ENCODE data around the gene THSD4. TPM values are rescaled to one million over a fixed set of nuclear protein-coding genes. Genes with fewer than 3 reads are reported as not detected.

Gene THSD4
- polyA plus RNA-seq, 1 donor from 2014 or later: 0.46 TPM

DNA sequence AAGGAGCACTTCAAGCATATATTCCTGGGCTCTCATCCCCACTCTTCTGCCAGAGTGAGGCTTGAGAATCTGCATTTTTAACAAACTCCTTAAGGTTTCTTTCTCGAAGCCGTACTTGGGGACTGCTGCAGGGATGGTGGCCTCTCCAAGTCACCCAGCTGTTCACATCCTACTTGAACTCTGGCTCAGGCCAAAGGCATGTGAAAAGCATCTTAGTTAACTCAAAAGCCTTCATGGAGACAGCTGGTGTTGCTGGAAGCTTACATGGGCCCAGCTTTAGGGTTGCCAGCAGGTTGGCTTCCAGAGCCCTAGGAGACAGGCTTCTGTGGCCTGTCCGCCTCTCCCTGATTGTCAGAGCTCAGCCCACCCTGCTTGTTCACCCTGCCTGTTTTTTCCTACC is 139.2 kb downstream of the THSD4 start:
- no peak overlapping the region for H3K4me3 ChIP-seq (ENCODE audit: low read length)
- H3K9me3 ChIP-seq (ENCODE audit: low read length): no peaks in the 10 kb centered on the region
- TF ChIP-seq RAD21 (conservative IDR thresholded peaks at IDR 0.05) (no peak), EZH2 (IDR thresholded peaks at IDR 0.05; ENCODE audit: borderline replicate concordance, insufficient read depth, low read length, poor library complexity, severe bottlenecking) (no peak), SMC3 (conservative IDR thresholded peaks at IDR 0.05; ENCODE audit: poor library complexity) (no peak), EP300 (conservative IDR thresholded peaks at IDR 0.05; ENCODE audit: poor library complexity, severe bottlenecking) (no peak), POLR2AphosphoS5 (IDR thresholded peaks at IDR 0.05) (no peak), MXI1 (conservative IDR thresholded peaks at IDR 0.05; ENCODE audit: poor library complexity, severe bottlenecking) (no peak), TAF1 (IDR thresholded peaks at IDR 0.05; ENCODE audit: low read depth) (no peak)
- TF ChIP-seq, protein P1, sequence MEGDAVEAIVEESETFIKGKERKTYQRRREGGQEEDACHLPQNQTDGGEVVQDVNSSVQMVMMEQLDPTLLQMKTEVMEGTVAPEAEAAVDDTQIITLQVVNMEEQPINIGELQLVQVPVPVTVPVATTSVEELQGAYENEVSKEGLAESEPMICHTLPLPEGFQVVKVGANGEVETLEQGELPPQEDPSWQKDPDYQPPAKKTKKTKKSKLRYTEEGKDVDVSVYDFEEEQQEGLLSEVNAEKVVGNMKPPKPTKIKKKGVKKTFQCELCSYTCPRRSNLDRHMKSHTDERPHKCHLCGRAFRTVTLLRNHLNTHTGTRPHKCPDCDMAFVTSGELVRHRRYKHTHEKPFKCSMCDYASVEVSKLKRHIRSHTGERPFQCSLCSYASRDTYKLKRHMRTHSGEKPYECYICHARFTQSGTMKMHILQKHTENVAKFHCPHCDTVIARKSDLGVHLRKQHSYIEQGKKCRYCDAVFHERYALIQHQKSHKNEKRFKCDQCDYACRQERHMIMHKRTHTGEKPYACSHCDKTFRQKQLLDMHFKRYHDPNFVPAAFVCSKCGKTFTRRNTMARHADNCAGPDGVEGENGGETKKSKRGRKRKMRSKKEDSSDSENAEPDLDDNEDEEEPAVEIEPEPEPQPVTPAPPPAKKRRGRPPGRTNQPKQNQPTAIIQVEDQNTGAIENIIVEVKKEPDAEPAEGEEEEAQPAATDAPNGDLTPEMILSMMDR (IDR thresholded peaks at IDR 0.05; ENCODE audit: poor library complexity, severe bottlenecking): no peak
- TF ChIP-seq, protein P2, sequence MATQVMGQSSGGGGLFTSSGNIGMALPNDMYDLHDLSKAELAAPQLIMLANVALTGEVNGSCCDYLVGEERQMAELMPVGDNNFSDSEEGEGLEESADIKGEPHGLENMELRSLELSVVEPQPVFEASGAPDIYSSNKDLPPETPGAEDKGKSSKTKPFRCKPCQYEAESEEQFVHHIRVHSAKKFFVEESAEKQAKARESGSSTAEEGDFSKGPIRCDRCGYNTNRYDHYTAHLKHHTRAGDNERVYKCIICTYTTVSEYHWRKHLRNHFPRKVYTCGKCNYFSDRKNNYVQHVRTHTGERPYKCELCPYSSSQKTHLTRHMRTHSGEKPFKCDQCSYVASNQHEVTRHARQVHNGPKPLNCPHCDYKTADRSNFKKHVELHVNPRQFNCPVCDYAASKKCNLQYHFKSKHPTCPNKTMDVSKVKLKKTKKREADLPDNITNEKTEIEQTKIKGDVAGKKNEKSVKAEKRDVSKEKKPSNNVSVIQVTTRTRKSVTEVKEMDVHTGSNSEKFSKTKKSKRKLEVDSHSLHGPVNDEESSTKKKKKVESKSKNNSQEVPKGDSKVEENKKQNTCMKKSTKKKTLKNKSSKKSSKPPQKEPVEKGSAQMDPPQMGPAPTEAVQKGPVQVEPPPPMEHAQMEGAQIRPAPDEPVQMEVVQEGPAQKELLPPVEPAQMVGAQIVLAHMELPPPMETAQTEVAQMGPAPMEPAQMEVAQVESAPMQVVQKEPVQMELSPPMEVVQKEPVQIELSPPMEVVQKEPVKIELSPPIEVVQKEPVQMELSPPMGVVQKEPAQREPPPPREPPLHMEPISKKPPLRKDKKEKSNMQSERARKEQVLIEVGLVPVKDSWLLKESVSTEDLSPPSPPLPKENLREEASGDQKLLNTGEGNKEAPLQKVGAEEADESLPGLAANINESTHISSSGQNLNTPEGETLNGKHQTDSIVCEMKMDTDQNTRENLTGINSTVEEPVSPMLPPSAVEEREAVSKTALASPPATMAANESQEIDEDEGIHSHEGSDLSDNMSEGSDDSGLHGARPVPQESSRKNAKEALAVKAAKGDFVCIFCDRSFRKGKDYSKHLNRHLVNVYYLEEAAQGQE (IDR thresholded peaks at IDR 0.05; ENCODE audit: borderline replicate concordance): no peak
- H3K36me3 ChIP-seq (ENCODE audit: insufficient read depth, low read length): no peaks in the 10 kb centered on the region
- no peak overlapping the region for H3K27ac ChIP-seq (ENCODE audit: low read length)
- H2AFZ ChIP-seq (ENCODE audit: low read depth, low read length): no peak overlapping the region
- no peaks in the 10 kb centered on the region for H4K20me1 ChIP-seq (ENCODE audit: insufficient read depth)
- no peak overlapping the region for H3K4me2 ChIP-seq (ENCODE audit: low read length)
- H3K27me3 ChIP-seq (ENCODE audit: insufficient read depth, low read depth, low read length): no peaks in the 10 kb centered on the region
- H3K9ac ChIP-seq (ENCODE audit: low read length): no peak overlapping the region
- H3F3A ChIP-seq (ENCODE audit: insufficient read depth, low read length, poor library complexity, severe bottlenecking): no peaks in the 10 kb centered on the region
- no peaks in the 10 kb centered on the region for H3K9me2 ChIP-seq (ENCODE audit: insufficient read depth, low read length)
- no peaks in the 10 kb centered on the region for H3K79me2 ChIP-seq (replicated peaks; ENCODE audit: insufficient read depth, low read length)

DNA sequence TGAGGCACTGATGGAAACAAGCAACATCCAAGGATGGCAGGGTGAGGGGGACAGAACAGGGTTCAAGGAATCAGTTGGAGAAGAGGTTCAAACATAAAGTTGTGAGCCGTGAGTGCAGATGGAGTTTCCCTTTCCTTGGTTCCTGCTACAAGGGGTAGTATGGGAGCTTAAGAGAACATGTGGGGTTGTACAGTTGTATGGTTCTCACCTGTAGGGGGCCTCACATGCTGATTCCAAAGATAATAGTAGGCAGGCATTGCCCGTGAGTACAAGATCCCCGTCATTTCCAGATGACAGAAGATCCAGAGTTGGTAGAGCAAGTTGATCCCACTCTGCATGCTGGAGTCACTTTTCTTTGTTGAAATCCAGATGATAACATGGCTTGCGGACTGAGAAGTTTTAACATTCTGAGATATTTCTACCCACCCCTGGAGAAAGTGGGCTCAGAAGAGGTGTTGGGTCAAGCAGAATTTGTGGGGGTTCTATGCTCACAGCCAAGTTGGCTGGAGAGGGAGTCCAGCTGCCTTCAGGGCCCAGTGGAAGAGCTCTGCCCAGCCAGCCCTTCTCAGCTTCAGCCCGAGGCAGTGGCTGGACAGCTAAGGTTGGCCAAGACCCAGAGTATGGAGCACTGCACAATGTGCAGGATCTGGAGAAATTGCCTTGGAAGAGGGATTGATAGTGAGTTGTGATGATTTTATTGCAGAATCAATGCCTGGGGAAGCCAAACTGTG is 141.8 kb downstream of the THSD4 start:
- H3K4me2 ChIP-seq (ENCODE audit: low read length): no peak overlapping the region
- H3K9ac ChIP-seq (ENCODE audit: low read length): no peak overlapping the region
- no peak overlapping the region for H3K4me3 ChIP-seq (ENCODE audit: low read length)
- no peak for TF ChIP-seq TAF1 (IDR thresholded peaks at IDR 0.05; ENCODE audit: low read depth)
- no peak for TF ChIP-seq EZH2 (IDR thresholded peaks at IDR 0.05; ENCODE audit: borderline replicate concordance, insufficient read depth, low read length, poor library complexity, severe bottlenecking)
- H3K79me2 ChIP-seq (replicated peaks; ENCODE audit: insufficient read depth, low read length): no peaks in the 10 kb centered on the region
- no peaks in the 10 kb centered on the region for H3K27me3 ChIP-seq (ENCODE audit: insufficient read depth, low read depth, low read length)
- H4K20me1 ChIP-seq (ENCODE audit: insufficient read depth): no peaks in the 10 kb centered on the region
- no peak overlapping the region for H3K27ac ChIP-seq (ENCODE audit: low read length)
- no peaks in the 10 kb centered on the region for H3K9me2 ChIP-seq (ENCODE audit: insufficient read depth, low read length)
- H2AFZ ChIP-seq (ENCODE audit: low read depth, low read length): no peak overlapping the region
- H3F3A ChIP-seq (ENCODE audit: insufficient read depth, low read length, poor library complexity, severe bottlenecking): no peaks in the 10 kb centered on the region
- no peaks in the 10 kb centered on the region for H3K36me3 ChIP-seq (ENCODE audit: insufficient read depth, low read length)
- no peaks in the 10 kb centered on the region for H3K9me3 ChIP-seq (ENCODE audit: low read length)

All from neural cell (in vitro differentiated cells).